Stomach (tissue), 9 donors: ENCODE measurements around the gene MSGN1. TPM values are rescaled to one million over a fixed set of nuclear protein-coding genes. Genes with fewer than 3 reads are reported as not detected.

ENCODE experiments used
- DNase-seq, 2 donors: peaks; one replicate each; pipeline versions ENCODE4 v3.0.0 to v3.0.0-alpha.2; 2013 to 2019
- H3K27ac ChIP-seq, 5 donors: fragments of 200-600 bp in 4 of 5; sonication (generic) in 4 of 5; one replicate each; pipeline ENCODE4 v1.5.1; 2013 to 2019; ENCODE audit warnings: mild to moderate bottlenecking in 1 of 5, moderate library complexity in 1 of 5
- H3K27me3 ChIP-seq, 3 donors: fragments of 200-600 bp; sonication (generic); one replicate each; pipeline ENCODE4 v1.5.1; 2017 to 2019; ENCODE audit warnings: mixed run types in 1 of 3
- H3K36me3 ChIP-seq, 4 donors: fragments of 200-600 bp; sonication (generic); 1 replicate in 3 of 4; 2 replicates in 1 of 4; pipeline ENCODE4 v1.5.1; 2016 to 2019
- H3K4me1 ChIP-seq, 4 donors: fragments of 200-600 bp; sonication (generic); one replicate each; pipeline ENCODE4 v1.5.1; 2016 to 2019
- H3K4me3 ChIP-seq, 4 donors: fragments of 200-600 bp; sonication (generic) in 3 of 4; one replicate each; pipeline ENCODE4 v1.5.1; 2016 to 2019; ENCODE audit warnings: mild to moderate bottlenecking in 1 of 4
- H3K9me3 ChIP-seq, 4 donors: fragments of 200-600 bp; sonication (generic); one replicate each; pipeline ENCODE4 v1.5.1; 2016 to 2019
- EP300 ChIP-seq: sonication (generic); formaldehyde crosslinking; IDR thresholded peaks from one replicate; pipeline ENCODE4 v1.6.1; 2017; ENCODE audit warnings: antibody characterized with exemption
- POLR2A ChIP-seq, 4 donors: fragments of 450-650 bp; IDR thresholded peaks; one replicate each; pipeline ENCODE4 v1.6.1; 2016; ENCODE audit warnings: antibody characterized with exemption in 4 of 4, control low read depth in 2 of 4, mild to moderate bottlenecking in 1 of 4, moderate library complexity in 1 of 4
- POLR2AphosphoS5 ChIP-seq, 3 donors: sonication (generic); formaldehyde crosslinking; IDR thresholded peaks; one replicate each; pipeline ENCODE4 v1.6.1; 2016; ENCODE audit warnings: antibody characterized with exemption in 3 of 3
- WGBS, 5 donors: extraction: QIAGEN DNeasy Blood & Tissue Kit in 3 of 5; methylation state at CpG; one replicate each; pipeline versions ENCODE4 v1.1.5 to v1.1.7; 2013 to 2018; 5-methylcytosine and 5-hydroxymethylcytosine counted together
- intact Hi-C: fragments of 100-400 bp; cut with DNase I; formaldehyde crosslinking; loops from one replicate; pipeline ENCODE4 v1.15.1; 2023; ENCODE audit warnings: low total_unique reads
- polyA plus RNA-seq, 3 donors: library from polyadenylated mRNA; stranded (reverse); fragments of 200-250 nt; gene quantifications; one replicate each; pipeline ENCODE4 v1.2.3, GENCODE V29; 2013
- total RNA-seq, 5 donors: library from RNA; depleted of rRNA; stranded (reverse); fragments of >200 nt; gene quantifications; one replicate each; pipeline versions ENCODE4 v1.1.0 to v1.2.3, GENCODE V29; 2014 to 2016
- TF ChIP-seq, protein P1 (sequence below), 7 experiments: fragments of 450-650 bp in 4 of 7; fragments of 200-600 bp in 3 of 7; sonication (generic) in 3 of 7; IDR thresholded peaks; one replicate each; pipeline ENCODE4 v1.5.1; 2016 to 2019; ENCODE audit warnings: antibody characterized with exemption in 7 of 7, control low read depth in 2 of 7, mild to moderate bottlenecking in 1 of 7
- donor health status: healthy with polysubstance abuse.
- donor health status: Bipolar disorder and iron deficiency.
- donor health status: healthy.

MSGN1 gene
- total and polyA plus RNA-seq, 8 donors: 0.75 TPM; not detected in 7

DNA sequence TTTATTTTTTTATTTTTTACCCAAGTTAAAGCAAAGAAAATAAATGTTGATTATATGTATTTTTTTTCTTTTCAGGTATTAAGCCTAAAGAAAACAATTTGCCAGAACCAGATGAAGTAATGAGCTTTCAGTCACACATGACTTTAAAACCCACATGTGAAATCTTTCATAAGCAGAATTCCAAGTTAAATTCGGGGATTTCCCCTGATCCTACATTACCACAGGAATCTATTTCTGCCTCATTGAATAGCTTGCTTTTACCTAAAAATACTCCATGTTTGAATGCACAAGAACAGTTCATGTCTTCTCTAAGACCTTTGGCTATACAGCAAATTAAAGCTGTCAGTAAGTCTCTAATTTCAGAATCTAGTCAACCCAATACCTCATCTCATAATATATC lies 35.7 kb upstream of the MSGN1 start:
- Histone ChIP-seq H3K27ac (no peak overlapping the region), H3K27me3 (no peaks in the 10 kb centered on the region), H3K4me3 (no peak overlapping the region), H3K36me3 (peaks cover 0 to 33% (median 18%) of the 10 kb centered on the region in 4 donors), H3K9me3 (no peaks in the 10 kb centered on the region), H3K4me1 (no peaks in the 10 kb centered on the region)
- no peak for DNase-seq
- no peak for TF ChIP-seq POLR2AphosphoS5 (IDR thresholded peaks at IDR 0.05)
- no peak for TF ChIP-seq EP300
- TF ChIP-seq, protein P1, sequence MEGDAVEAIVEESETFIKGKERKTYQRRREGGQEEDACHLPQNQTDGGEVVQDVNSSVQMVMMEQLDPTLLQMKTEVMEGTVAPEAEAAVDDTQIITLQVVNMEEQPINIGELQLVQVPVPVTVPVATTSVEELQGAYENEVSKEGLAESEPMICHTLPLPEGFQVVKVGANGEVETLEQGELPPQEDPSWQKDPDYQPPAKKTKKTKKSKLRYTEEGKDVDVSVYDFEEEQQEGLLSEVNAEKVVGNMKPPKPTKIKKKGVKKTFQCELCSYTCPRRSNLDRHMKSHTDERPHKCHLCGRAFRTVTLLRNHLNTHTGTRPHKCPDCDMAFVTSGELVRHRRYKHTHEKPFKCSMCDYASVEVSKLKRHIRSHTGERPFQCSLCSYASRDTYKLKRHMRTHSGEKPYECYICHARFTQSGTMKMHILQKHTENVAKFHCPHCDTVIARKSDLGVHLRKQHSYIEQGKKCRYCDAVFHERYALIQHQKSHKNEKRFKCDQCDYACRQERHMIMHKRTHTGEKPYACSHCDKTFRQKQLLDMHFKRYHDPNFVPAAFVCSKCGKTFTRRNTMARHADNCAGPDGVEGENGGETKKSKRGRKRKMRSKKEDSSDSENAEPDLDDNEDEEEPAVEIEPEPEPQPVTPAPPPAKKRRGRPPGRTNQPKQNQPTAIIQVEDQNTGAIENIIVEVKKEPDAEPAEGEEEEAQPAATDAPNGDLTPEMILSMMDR (IDR thresholded peaks at IDR 0.05): no peak
- no peak for TF ChIP-seq POLR2A (IDR thresholded peaks at IDR 0.05)
- intact Hi-C loops: no loop called here
- 94 to 100% (median 97%) methylated on average over 1 of the region's 1 CpG for WGBS, 5 donors

DNA sequence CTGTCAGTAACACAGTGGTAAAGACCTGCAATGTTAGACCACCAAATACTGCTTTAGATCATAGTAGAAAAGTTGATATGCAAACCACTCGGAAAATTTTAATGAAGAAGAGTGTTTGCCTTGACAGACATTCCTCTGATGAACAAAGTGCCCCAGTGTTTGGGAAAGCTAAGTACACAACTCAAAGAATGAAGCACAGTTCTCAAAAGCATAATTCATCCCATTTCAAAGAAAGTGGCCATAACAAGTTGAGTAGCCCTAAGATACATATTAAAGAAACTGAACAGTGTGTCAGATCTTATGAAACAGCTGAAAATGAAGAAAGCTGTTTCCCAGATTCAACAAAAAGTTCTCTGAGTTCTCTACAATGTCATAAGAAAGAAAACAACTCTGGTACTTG lies 34.8 kb upstream of the MSGN1 start:
- WGBS, 5 donors: 86 to 95% (median 91%) methylated on average over 1 of the region's 1 CpG
- Histone ChIP-seq H3K27ac (no peak overlapping the region), H3K27me3 (no peaks in the 10 kb centered on the region), H3K36me3 (peaks cover 0 to 28% (median 18%) of the 10 kb centered on the region in 4 donors), H3K4me3 (no peak overlapping the region), H3K4me1 (no peaks in the 10 kb centered on the region), H3K9me3 (no peaks in the 10 kb centered on the region)
- intact Hi-C loops: no loop called here
- DNase-seq: no peak
- no peak for TF ChIP-seq POLR2A (IDR thresholded peaks at IDR 0.05)
- TF ChIP-seq POLR2AphosphoS5 (IDR thresholded peaks at IDR 0.05): no peak
- TF ChIP-seq, protein P1 (IDR thresholded peaks at IDR 0.05): no peak
- TF ChIP-seq EP300: no peak

DNA sequence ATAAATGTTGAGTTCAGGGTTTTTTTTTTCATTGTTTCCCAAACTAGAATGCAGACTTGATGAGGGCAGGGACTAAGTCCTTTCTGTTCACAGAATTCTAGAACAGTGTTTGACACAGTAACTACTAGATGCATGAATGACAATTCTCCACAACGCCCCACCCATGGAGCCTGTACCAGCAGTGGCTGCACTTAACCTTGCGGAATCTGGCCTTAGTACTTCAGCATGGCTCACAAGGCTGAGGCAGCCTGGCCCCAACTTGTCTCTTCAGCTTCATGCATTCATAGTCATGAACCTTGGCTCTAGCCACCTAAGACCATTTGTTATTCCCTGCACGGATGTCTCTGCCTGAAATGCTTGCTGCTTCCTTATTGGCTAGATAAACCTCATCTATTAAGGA lies 29.5 kb upstream of the MSGN1 start:
- Histone ChIP-seq H3K36me3 (peaks cover 0 to 9% (median 0%) of the 10 kb centered on the region in 4 donors), H3K4me1 (peaks cover 0 to 9% (median 2%) of the 10 kb centered on the region in 4 donors), H3K9me3 (no peaks in the 10 kb centered on the region), H3K27ac (no peak overlapping the region), H3K27me3 (peaks cover 0 to 4% (median 0%) of the 10 kb centered on the region in 3 donors), H3K4me3 (no peak overlapping the region)
- TF ChIP-seq, protein P1 (IDR thresholded peaks at IDR 0.05): no peak
- TF ChIP-seq EP300 (no peak), POLR2A (IDR thresholded peaks at IDR 0.05) (no peak), POLR2AphosphoS5 (IDR thresholded peaks at IDR 0.05) (no peak)
- 74 to 89% (median 83%) methylated on average over 3 of the region's 3 CpGs for WGBS, 5 donors
- no peak for DNase-seq
- intact Hi-C loops: no loop called here

DNA sequence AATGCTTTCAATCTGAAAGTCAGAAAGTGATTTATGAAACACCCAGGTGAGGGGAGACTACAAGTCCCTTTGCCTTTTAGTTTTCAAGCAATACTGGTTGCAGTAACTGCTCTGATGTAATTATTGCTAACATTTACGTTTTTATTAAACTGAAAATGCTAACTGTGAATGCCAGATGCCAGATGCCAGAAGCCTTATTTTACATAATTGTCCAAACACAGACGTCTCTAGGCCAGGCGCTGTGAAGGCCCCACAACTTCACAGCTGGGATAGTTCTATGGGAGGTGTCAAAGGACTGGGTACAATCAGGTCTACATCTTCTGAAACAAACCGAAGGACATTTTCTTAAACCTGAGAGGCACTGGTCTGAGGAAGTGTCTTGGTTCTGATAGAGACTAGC lies 27.5 kb upstream of the MSGN1 start:
- 69 to 78% (median 74%) methylated on average over 4 of the region's 4 CpGs for WGBS, 5 donors
- H3K27ac ChIP-seq: no peak overlapping the region
- H3K36me3 ChIP-seq: no peaks in the 10 kb centered on the region
- peaks cover 0 to 10% (median 2%) of the 10 kb centered on the region in 4 donors for H3K4me1 ChIP-seq
- TF ChIP-seq POLR2A (IDR thresholded peaks at IDR 0.05) (no peak), POLR2AphosphoS5 (IDR thresholded peaks at IDR 0.05) (no peak), EP300 (no peak)
- TF ChIP-seq, protein P1 (IDR thresholded peaks at IDR 0.05): no peak
- intact Hi-C loops: no loop called here
- H3K4me3 ChIP-seq: no peak overlapping the region
- DNase-seq: no peak
- H3K9me3 ChIP-seq: no peaks in the 10 kb centered on the region
- peaks cover 0 to 4% (median 0%) of the 10 kb centered on the region in 3 donors for H3K27me3 ChIP-seq
